Keratinocyte (primary cell): ENCODE results near the gene FDPS.

ENCODE experiments used
- EZH2 ChIP-seq: IDR thresholded peaks from one replicate; pipeline ENCODE4 v1.6.1; 2012; ENCODE audit warnings: inconsistent platforms, mild to moderate bottlenecking, low read length, moderate library complexity
- TF ChIP-seq, protein P1 (sequence below), 3 experiments: IDR thresholded peaks in 1 of 3; conservative IDR thresholded peaks in 1 of 3; optimal IDR thresholded peaks in 1 of 3; 2 replicates in 2 of 3; 3 replicates in 1 of 3; pipeline versions ENCODE3 to v1.5.1; 2011; ENCODE audit warnings: low read length in 3 of 3, mild to moderate bottlenecking in 3 of 3, moderate library complexity in 2 of 3, control low read depth in 1 of 3, inconsistent platforms in 1 of 3; ENCODE audit not compliant: insufficient read depth in 2 of 3; ENCODE audit errors: extremely low read depth in 1 of 3

DNA sequence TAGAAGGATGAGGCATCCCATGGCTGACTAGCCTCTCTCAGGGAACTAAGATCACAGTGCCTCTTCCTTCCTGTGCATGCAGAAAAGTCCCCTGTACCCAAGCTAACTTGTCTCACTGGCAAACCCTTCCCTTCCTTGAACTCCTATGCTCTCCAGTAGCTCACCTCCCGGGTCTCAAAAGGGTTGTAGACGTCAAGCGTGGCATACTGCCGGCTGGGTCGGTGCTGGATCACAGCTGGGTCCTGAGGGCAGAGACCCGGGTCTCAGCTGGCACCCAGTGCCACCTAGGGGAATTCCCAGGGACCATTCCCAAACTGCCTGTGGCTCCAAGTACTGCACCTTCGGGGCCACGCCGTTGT is 47.2 kb upstream of the FDPS start:
- TF ChIP-seq, protein P1, sequence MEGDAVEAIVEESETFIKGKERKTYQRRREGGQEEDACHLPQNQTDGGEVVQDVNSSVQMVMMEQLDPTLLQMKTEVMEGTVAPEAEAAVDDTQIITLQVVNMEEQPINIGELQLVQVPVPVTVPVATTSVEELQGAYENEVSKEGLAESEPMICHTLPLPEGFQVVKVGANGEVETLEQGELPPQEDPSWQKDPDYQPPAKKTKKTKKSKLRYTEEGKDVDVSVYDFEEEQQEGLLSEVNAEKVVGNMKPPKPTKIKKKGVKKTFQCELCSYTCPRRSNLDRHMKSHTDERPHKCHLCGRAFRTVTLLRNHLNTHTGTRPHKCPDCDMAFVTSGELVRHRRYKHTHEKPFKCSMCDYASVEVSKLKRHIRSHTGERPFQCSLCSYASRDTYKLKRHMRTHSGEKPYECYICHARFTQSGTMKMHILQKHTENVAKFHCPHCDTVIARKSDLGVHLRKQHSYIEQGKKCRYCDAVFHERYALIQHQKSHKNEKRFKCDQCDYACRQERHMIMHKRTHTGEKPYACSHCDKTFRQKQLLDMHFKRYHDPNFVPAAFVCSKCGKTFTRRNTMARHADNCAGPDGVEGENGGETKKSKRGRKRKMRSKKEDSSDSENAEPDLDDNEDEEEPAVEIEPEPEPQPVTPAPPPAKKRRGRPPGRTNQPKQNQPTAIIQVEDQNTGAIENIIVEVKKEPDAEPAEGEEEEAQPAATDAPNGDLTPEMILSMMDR (optimal IDR thresholded peaks at IDR 0.05 in 1 of 3, IDR thresholded peaks at IDR 0.05 in 1 of 3, conservative IDR thresholded peaks at IDR 0.05 in 1 of 3; ENCODE audit: extremely low read depth in 1 of 3, insufficient read depth in 2 of 3, low read length in 3 of 3) = no peak
- TF ChIP-seq EZH2 = no peak
